HEK293 (cell line): ENCODE data around the gene NDUFB10.

Experiments used
- BCL11A ChIP-seq: fragments of 450-650 bp; formaldehyde crosslinking; IDR thresholded peaks from 2 replicates; pipeline ENCODE4 v1.5.1; 2016; ENCODE audit warnings: low read depth, missing biosample characterization, missing genetic modification characterization
- KLF1 ChIP-seq: fragments of 450-650 bp; formaldehyde crosslinking; IDR thresholded peaks from 2 replicates; pipeline ENCODE4 v1.5.1; 2016; ENCODE audit warnings: missing biosample characterization, missing genetic modification characterization
- KLF10 ChIP-seq: fragments of 450-650 bp; IDR thresholded peaks from 2 replicates; pipeline ENCODE4 v1.5.1; 2018; ENCODE audit warnings: missing biosample characterization, mild to moderate bottlenecking, missing genetic modification characterization
- MEIS1 ChIP-seq: sonication (generic); formaldehyde crosslinking; IDR thresholded peaks from 2 replicates; pipeline ENCODE4 v1.8.1; 2022; ENCODE audit warnings: missing genetic modification reagents, mild to moderate bottlenecking, borderline replicate concordance
- OSR2 ChIP-seq: fragments of 450-650 bp; formaldehyde crosslinking; IDR thresholded peaks from 2 replicates; pipeline ENCODE4 v1.5.1; 2016; ENCODE audit warnings: missing biosample characterization, missing genetic modification characterization
- SP7 ChIP-seq: fragments of 450-650 bp; formaldehyde crosslinking; IDR thresholded peaks from 2 replicates; pipeline ENCODE4 v1.5.1; 2016; ENCODE audit warnings: missing biosample characterization, missing genetic modification characterization
- YY1 ChIP-seq: fragments of 450-650 bp; formaldehyde crosslinking; IDR thresholded peaks from 2 replicates; pipeline ENCODE4 v1.5.1; 2018; ENCODE audit warnings: missing biosample characterization, missing genetic modification characterization
- ZBTB21 ChIP-seq: fragments of 450-650 bp; formaldehyde crosslinking; IDR thresholded peaks from 2 replicates; pipeline ENCODE4 v1.5.1; 2017; ENCODE audit warnings: missing biosample characterization, missing genetic modification characterization
- ZBTB8A ChIP-seq: fragments of 450-650 bp; formaldehyde crosslinking; IDR thresholded peaks from 2 replicates; pipeline ENCODE4 v1.5.1; 2016; ENCODE audit warnings: missing biosample characterization, missing genetic modification characterization
- ZEB2 ChIP-seq: fragments of 450-650 bp; formaldehyde crosslinking; IDR thresholded peaks from 2 replicates; pipeline ENCODE4 v1.5.1; 2016; ENCODE audit warnings: missing biosample characterization, missing genetic modification characterization
- ZNF121 ChIP-seq: fragments of 450-650 bp; formaldehyde crosslinking; IDR thresholded peaks from 2 replicates; pipeline ENCODE4 v1.5.1; 2016; ENCODE audit warnings: missing biosample characterization, missing genetic modification characterization
- ZNF146 ChIP-seq: fragments of 450-650 bp; formaldehyde crosslinking; IDR thresholded peaks from 2 replicates; pipeline ENCODE4 v1.5.1; 2016; ENCODE audit warnings: missing biosample characterization, missing genetic modification characterization
- ZNF2 ChIP-seq: fragments of 450-650 bp; formaldehyde crosslinking; IDR thresholded peaks from 2 replicates; pipeline ENCODE4 v1.5.1; 2016; ENCODE audit warnings: missing biosample characterization, missing genetic modification characterization
- ZNF23 ChIP-seq: fragments of 450-650 bp; formaldehyde crosslinking; IDR thresholded peaks from 2 replicates; pipeline ENCODE4 v1.5.1; 2016; ENCODE audit warnings: missing biosample characterization, missing genetic modification characterization, borderline replicate concordance
- ZNF335 ChIP-seq: fragments of 450-650 bp; formaldehyde crosslinking; conservative IDR thresholded peaks from 2 replicates; pipeline ENCODE4 v1.5.1; 2016; ENCODE audit warnings: missing biosample characterization, missing genetic modification characterization
- ZNF37A ChIP-seq: fragments of 450-650 bp; IDR thresholded peaks from 2 replicates; pipeline ENCODE4 v1.5.1; 2018; ENCODE audit warnings: missing biosample characterization, missing genetic modification characterization
- ZNF501 ChIP-seq: fragments of 450-650 bp; formaldehyde crosslinking; IDR thresholded peaks from 2 replicates; pipeline ENCODE4 v1.5.1; 2016; ENCODE audit warnings: missing biosample characterization, missing genetic modification characterization
- ZNF549 ChIP-seq: fragments of 450-650 bp; IDR thresholded peaks from 2 replicates; pipeline ENCODE4 v1.5.1; 2018; ENCODE audit warnings: missing biosample characterization, missing genetic modification characterization, mild to moderate bottlenecking, inconsistent platforms, moderate library complexity
- ZNF558 ChIP-seq: fragments of 450-650 bp; formaldehyde crosslinking; IDR thresholded peaks from 2 replicates; pipeline ENCODE4 v1.5.1; 2016; ENCODE audit warnings: missing biosample characterization, missing genetic modification characterization
- ZNF585B ChIP-seq: fragments of 450-650 bp; formaldehyde crosslinking; IDR thresholded peaks from 2 replicates; pipeline ENCODE4 v1.5.1; 2016; ENCODE audit warnings: missing biosample characterization, missing genetic modification characterization
- ZNF600 ChIP-seq: fragments of 450-650 bp; formaldehyde crosslinking; IDR thresholded peaks from 2 replicates; pipeline ENCODE4 v1.5.1; 2016; ENCODE audit warnings: missing biosample characterization, missing genetic modification characterization
- ZNF707 ChIP-seq: fragments of 450-650 bp; formaldehyde crosslinking; IDR thresholded peaks from 2 replicates; pipeline ENCODE4 v1.5.1; 2016; ENCODE audit warnings: missing biosample characterization, missing genetic modification characterization
- ZNF791 ChIP-seq: fragments of 450-650 bp; formaldehyde crosslinking; IDR thresholded peaks from 2 replicates; pipeline ENCODE4 v1.5.1; 2016; ENCODE audit warnings: missing biosample characterization, missing genetic modification characterization
- ZNF830 ChIP-seq: fragments of 450-650 bp; IDR thresholded peaks from 2 replicates; pipeline ENCODE4 v1.5.0; 2018; ENCODE audit warnings: missing biosample characterization, missing genetic modification characterization, low read depth, mild to moderate bottlenecking, moderate library complexity
- TF ChIP-seq, protein P1 (sequence below): fragments of 450-650 bp; formaldehyde crosslinking; IDR thresholded peaks from 2 replicates; pipeline ENCODE4 v1.5.1; 2016; ENCODE audit warnings: missing biosample characterization, missing genetic modification characterization
- TF ChIP-seq, protein P2 (sequence below): fragments of 450-650 bp; formaldehyde crosslinking; IDR thresholded peaks from 2 replicates; pipeline ENCODE4 v1.5.1; 2016; ENCODE audit warnings: missing biosample characterization, missing genetic modification characterization
- TF ChIP-seq, protein P3 (sequence below): fragments of 450-650 bp; formaldehyde crosslinking; IDR thresholded peaks from 2 replicates; pipeline ENCODE4 v1.5.1; 2016; ENCODE audit warnings: missing biosample characterization, missing genetic modification characterization
- TF ChIP-seq, protein P4 (sequence below): fragments of 450-650 bp; formaldehyde crosslinking; optimal IDR thresholded peaks from 2 replicates; pipeline ENCODE3; 2016; ENCODE audit warnings: missing biosample characterization, mild to moderate bottlenecking, missing genetic modification characterization
- TF ChIP-seq, protein P5 (sequence below): fragments of 450-650 bp; formaldehyde crosslinking; IDR thresholded peaks from 2 replicates; pipeline ENCODE4 v1.5.1; 2016; ENCODE audit warnings: missing biosample characterization, missing genetic modification characterization
- TF ChIP-seq, protein P6 (sequence below): fragments of 450-650 bp; formaldehyde crosslinking; IDR thresholded peaks from 2 replicates; pipeline ENCODE4 v1.5.1; 2016; ENCODE audit warnings: missing biosample characterization, missing genetic modification characterization

Gene NDUFB10

DNA sequence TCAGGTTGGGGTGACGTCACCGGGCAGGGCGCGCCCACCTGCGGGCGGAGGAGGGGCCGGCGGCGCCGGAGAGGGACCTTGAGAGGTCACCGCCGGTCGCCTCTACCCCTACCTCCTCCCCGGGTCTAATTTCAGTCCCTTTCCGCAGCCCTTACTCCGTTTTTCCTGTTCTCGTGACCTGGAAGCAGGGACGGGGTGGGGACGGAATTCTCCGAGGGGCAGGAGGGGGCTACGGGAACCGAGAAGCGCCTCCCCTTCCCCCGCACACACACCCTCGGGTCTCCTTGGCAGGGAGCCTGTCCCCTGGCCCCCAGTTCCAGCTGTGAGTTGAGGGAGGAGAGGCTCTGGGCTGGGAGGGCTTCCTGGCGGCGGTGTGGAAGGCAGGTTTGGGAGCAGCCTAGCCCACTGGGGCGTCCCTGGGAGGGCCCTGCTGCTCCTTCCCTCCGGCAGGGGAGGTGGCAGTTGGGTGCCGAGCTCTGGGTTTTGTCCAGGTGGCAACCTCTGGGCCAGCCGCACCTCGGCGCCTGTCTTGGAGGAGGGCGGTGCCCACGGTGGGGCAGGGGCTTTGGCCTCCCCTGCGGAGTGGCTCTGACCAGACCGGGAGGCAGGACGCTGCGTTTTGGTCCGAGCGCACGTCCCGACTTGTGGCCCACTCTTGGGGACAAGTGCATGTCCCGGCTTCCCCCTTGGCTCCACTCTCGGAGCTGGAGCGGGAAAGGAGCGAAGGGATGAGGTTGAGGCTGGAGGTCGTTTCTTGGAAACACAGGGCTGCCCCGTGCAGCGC lies 31.2 kb downstream of the NDUFB10 start (continued):
- TF ChIP-seq ZNF146 (tag by site-specific recombination) (no peak), ZNF830 (tag by site-specific recombination) (no peak), ZNF585B (tag by site-specific recombination) (no peak), SP7 (peak; percentile 50; the same call in 1 of the 2 replicates), ZNF558 (tag by site-specific recombination) (no peak), MEIS1 (no peak), OSR2 (no peak), ZNF2 (tag by site-specific recombination) (no peak), ZNF707 (tag by site-specific recombination) (no peak), ZBTB8A (tag by site-specific recombination) (peak; percentile 20; the same call in 1 of the 2 replicates), ZEB2 (tag by site-specific recombination) (peak; percentile 65), ZNF121 (tag by site-specific recombination) (no peak), ZNF549 (no peak), BCL11A (tag by site-specific recombination) (peak; percentile 34; the same call in 1 of the 2 replicates), ZNF600 (tag by site-specific recombination) (peak; percentile 81), ZNF791 (tag by site-specific recombination) (no peak), ZBTB21 (tag by site-specific recombination) (peak; percentile 21; the same call in 1 of the 2 replicates), ZNF501 (tag by site-specific recombination) (peak; percentile 25; the same call in 1 of the 2 replicates), ZNF37A (tag by site-specific recombination) (no peak), KLF1 (peak; percentile 87), ZNF23 (tag by site-specific recombination) (no peak), KLF10 (peak; percentile 72), YY1 (tag by site-specific recombination) (no peak), ZNF335 (tag by site-specific recombination) (peak; percentile 70)
- TF ChIP-seq, protein P1, sequence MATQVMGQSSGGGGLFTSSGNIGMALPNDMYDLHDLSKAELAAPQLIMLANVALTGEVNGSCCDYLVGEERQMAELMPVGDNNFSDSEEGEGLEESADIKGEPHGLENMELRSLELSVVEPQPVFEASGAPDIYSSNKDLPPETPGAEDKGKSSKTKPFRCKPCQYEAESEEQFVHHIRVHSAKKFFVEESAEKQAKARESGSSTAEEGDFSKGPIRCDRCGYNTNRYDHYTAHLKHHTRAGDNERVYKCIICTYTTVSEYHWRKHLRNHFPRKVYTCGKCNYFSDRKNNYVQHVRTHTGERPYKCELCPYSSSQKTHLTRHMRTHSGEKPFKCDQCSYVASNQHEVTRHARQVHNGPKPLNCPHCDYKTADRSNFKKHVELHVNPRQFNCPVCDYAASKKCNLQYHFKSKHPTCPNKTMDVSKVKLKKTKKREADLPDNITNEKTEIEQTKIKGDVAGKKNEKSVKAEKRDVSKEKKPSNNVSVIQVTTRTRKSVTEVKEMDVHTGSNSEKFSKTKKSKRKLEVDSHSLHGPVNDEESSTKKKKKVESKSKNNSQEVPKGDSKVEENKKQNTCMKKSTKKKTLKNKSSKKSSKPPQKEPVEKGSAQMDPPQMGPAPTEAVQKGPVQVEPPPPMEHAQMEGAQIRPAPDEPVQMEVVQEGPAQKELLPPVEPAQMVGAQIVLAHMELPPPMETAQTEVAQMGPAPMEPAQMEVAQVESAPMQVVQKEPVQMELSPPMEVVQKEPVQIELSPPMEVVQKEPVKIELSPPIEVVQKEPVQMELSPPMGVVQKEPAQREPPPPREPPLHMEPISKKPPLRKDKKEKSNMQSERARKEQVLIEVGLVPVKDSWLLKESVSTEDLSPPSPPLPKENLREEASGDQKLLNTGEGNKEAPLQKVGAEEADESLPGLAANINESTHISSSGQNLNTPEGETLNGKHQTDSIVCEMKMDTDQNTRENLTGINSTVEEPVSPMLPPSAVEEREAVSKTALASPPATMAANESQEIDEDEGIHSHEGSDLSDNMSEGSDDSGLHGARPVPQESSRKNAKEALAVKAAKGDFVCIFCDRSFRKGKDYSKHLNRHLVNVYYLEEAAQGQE (tag by site-specific recombination): no peak
- TF ChIP-seq, protein P2, sequence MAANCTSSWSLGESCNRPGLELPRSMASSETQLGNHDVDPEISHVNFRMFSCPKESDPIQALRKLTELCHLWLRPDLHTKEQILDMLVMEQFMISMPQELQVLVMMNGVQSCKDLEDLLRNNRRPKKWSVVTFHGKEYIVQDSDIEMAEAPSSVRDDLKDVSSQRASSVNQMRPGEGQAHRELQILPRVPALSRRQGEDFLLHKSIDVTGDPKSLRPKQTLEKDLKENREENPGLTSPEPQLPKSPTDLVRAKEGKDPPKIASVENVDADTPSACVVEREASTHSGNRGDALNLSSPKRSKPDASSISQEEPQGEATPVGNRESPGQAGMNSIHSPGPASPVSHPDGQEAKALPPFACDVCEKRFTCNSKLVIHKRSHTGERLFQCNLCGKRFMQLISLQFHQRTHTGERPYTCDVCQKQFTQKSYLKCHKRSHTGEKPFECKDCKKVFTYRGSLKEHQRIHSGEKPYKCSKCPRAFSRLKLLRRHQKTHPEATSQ (tag by site-specific recombination): no peak
- TF ChIP-seq, protein P3, sequence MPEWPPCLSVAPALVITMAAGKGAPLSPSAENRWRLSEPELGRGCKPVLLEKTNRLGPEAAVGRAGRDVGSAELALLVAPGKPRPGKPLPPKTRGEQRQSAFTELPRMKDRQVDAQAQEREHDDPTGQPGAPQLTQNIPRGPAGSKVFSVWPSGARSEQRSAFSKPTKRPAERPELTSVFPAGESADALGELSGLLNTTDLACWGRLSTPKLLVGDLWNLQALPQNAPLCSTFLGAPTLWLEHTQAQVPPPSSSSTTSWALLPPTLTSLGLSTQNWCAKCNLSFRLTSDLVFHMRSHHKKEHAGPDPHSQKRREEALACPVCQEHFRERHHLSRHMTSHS (tag by site-specific recombination): no peak
- TF ChIP-seq, protein P4, sequence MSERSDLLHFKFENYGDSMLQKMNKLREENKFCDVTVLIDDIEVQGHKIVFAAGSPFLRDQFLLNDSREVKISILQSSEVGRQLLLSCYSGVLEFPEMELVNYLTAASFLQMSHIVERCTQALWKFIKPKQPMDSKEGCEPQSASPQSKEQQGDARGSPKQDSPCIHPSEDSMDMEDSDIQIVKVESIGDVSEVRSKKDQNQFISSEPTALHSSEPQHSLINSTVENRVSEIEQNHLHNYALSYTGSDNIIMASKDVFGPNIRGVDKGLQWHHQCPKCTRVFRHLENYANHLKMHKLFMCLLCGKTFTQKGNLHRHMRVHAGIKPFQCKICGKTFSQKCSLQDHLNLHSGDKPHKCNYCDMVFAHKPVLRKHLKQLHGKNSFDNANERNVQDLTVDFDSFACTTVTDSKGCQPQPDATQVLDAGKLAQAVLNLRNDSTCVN (tag by site-specific recombination): peak; percentile 36
- TF ChIP-seq, protein P5, sequence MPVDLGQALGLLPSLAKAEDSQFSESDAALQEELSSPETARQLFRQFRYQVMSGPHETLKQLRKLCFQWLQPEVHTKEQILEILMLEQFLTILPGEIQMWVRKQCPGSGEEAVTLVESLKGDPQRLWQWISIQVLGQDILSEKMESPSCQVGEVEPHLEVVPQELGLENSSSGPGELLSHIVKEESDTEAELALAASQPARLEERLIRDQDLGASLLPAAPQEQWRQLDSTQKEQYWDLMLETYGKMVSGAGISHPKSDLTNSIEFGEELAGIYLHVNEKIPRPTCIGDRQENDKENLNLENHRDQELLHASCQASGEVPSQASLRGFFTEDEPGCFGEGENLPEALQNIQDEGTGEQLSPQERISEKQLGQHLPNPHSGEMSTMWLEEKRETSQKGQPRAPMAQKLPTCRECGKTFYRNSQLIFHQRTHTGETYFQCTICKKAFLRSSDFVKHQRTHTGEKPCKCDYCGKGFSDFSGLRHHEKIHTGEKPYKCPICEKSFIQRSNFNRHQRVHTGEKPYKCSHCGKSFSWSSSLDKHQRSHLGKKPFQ (tag by site-specific recombination): no peak
- TF ChIP-seq, protein P6, sequence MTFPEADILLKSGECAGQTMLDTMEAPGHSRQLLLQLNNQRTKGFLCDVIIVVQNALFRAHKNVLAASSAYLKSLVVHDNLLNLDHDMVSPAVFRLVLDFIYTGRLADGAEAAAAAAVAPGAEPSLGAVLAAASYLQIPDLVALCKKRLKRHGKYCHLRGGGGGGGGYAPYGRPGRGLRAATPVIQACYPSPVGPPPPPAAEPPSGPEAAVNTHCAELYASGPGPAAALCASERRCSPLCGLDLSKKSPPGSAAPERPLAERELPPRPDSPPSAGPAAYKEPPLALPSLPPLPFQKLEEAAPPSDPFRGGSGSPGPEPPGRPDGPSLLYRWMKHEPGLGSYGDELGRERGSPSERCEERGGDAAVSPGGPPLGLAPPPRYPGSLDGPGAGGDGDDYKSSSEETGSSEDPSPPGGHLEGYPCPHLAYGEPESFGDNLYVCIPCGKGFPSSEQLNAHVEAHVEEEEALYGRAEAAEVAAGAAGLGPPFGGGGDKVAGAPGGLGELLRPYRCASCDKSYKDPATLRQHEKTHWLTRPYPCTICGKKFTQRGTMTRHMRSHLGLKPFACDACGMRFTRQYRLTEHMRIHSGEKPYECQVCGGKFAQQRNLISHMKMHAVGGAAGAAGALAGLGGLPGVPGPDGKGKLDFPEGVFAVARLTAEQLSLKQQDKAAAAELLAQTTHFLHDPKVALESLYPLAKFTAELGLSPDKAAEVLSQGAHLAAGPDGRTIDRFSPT (tag by site-specific recombination): peak; percentile 58; the same call in 1 of the 2 replicates
